Stimulated activated CD8-positive, alpha-beta memory T cell treated with anti-CD3 and anti-CD28 coated beads, Interleukin-12 subunit alpha, Interleukin-12 subunit beta, amount 100 ng/mL, for 24 hours (primary cell): Measurements from ENCODE around the gene ZBTB12.
"Not testable (repeated sequence)": the region's sequence is repeated elsewhere in the genome, so short reads cannot be mapped to it uniquely, and the experiment has no call there.

ENCODE experiments used
- DNase-seq: peaks from one replicate; pipeline ENCODE4 v3.0.0-alpha.2; 2020; ENCODE audit errors: extremely low read depth

ZBTB12 gene

DNA sequence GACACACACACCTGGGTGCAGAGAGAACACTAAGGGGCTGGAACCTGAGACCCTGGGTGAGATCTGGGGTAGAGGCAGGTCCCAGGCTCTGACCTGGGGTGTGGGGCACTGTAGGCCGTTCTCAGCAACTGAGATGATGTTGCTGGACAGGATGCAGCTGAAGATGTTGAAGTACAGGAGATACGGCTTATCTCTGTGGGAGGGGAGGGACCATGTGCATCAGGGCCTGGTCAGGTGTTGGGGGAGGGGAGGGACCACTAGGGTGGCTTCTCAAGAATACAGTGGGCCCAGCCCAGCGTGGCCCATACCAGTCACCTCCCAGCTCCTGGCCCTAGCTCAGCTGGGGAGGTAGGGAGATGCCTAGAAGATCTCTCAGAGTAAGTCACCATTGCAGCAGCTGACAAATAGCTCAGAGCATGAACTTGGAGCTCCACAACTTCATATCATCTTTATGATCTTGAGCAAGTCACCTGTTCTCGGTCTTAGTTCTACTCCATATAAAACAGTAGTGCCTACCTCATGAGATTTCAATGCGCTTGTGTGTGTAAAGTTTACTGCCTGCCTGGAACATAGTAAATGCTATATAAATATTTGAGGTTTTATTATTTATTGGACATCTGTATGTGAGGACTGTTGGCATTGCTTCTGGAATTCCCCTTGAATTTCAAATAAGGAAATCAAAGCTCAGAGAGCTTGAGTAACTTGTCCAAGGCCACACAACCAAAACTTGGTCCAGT lies 26.9 kb downstream of the ZBTB12 start:
- DNase-seq, result no peak

DNA sequence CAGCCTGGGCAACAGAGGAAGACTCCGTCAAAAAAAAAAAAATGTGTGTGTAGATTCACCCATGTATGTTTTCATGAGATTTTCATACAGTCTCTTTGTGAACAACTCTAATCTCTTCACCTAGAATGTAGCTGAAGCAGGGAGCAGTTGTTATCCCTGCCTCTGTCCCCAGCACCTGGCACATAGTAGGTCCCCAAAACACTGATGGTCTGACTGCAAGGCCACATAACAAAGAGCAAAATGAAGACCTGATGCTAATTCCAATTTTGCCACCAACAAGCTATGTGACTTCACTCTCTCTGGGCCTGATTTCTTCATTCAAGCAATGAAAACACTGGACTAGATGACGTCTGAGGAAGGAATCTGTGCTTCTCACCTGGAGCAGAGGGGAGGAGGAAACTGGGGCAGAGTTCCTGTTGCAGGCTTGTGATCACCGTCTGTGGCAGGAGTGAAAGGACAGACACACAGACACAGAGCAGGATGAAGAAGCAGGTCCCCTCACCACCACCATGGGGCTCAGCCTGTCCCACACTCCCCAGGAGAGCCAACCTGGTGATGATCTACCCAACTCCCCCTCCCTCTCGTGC lies 27.7 kb downstream of the ZBTB12 start:
- no peak for DNase-seq

DNA sequence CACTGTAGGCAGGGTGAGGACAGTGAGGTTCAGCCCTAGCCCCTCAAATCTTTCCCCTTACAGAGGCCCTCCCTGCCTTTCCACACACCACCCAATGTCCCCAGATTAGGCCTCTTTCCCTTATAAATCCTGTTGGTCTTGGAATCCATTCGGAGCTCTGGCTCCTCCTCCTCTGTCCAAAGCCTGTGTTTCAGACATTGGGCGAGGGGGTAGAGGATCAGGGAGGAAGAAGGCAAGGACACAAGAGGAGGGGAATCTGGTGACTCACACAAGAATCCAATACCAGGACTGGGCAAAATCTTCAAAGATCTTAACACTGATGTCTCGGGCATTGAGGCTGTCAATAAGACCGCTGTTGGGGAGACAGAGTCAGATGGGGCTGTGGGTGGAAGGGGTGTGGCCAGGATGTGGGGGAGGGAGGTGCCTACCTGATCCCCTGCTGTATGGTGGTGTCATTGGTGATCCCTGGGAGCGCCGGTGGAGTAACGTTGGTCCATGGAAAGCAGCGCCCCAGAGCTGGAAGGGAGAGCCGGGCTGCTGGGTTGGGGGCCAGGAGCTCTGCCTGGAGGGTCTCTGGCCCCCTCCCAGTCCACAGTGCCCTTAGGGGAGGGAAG lies 30.7 kb downstream of the ZBTB12 start:
- DNase-seq, result no peak

DNA sequence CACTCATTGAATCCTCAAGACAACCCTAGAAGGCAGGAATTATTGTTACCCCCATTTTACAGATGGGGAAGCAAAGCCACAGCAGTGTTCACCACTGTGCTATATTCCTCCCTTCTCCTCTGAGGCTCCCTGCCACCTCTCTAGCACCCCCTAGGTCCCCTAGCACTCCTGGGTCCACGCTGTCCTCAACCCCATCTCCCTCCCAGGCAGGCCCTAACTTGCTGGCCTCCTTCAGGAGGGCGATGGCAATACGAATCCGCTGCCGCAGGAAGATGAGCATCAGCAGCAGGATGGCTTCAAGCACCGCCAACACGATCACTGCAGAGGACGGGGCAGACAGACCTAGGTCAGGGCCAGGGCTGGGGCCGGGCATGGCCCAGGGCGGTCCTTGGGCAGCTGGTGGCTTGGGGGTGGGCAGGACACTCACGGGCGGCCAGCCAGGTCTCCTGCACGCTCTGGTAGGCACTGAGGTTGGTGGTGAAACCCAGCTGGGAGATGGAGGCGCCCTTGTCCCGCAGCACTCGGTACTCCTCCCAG lies 31.4 kb downstream of the ZBTB12 start:
- DNase-seq, result no peak

DNA sequence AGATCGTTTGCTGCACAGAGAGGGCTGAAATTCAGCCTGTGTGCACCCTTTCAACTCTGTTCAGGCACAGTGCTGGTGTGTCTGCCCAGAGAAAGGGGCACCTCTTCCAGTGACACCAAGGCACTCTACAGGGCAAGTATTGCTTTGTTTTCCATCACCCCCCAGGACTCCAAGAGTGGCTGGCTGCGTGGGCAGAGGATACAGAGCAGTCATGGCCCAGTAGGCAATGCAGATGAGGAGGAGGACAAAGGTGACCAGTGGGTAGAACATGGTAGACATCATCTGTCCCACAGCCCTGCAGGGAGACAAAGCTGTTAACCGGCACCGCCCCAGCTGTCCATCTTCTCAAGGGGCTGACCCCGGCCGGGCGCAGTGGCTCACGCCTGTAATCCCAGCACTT lies 32.5 kb downstream of the ZBTB12 start:
- no peak for DNase-seq

DNA sequence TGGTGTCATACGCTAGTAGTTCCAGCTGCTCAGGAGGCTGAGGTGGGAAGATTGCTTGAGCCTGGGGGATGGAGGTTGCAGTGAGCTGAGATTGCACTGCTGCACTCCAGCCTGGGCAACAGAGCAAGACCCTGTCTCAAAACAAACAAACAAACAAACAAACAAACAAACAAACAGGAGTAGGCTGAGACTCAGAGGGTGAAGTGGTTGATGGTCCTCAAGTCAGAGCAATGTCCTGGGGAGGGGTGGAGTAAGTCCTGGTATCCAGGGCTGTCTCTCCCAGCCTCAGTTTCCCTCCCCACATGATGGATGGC lies 33.3 kb downstream of the ZBTB12 start:
- not testable (repeated sequence) for DNase-seq

DNA sequence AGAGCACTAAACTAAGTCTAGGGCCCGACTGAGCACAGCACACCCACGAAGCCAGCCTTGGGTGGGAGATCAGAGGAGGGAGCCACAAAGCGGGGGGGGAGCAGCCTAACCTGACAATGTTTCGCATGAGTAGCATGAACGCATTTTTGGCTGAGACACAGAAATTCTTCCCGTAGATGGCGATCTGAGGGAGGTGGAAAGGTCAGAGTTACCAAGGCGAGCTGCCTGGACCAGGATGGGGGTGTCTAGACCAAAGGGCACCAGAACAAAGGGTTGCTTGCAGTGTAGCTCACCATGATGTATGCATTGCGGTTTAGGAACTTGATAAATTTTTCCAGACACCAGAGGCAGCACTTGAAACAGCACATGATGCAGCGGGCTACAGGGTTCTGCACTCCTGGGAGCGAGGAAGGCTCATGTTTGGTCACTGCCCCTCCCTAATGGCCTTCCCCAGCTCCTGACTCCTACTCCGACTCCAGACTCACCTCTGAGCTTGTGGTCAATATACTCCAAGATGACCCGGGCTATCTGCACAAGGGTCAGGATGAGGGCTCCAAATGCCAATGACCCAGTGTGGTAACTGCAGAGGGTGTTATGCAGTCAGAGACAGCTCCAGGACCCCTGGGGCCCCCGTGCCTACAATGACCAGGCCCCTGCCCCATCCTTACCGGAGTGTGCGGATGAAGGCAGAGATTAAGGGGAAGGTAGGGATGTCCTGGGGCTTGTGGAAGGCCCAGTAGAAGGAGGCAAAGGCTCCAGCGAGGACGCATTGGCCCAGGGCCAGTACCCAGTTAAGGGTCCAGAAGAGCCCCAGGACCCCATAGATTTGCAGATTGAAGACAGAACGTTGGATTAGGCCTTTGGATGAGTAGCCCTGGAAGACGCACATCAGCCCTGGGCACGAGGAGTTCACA lies 36.4 kb downstream of the ZBTB12 start:
- DNase-seq, result no peak

DNA sequence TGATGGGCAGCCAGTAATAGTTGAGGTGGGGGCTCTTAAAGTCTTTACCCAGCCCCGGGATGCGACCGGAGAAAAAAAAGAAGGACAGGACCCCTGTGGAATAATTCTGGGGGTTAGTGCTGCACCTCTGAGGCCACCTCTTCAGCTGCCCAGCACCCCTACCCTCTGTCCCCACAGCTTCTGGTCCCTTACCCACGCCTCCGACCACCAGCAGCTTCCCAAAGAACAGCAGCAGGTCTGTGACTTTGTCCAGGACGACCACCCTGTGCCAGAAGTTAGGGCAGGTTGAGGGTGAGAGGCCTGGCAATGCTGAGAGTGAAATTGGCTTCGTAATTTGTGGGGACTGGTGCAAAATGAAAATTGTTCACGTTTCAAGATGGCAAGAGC lies 37.1 kb downstream of the ZBTB12 start:
- DNase-seq, result no peak

DNA sequence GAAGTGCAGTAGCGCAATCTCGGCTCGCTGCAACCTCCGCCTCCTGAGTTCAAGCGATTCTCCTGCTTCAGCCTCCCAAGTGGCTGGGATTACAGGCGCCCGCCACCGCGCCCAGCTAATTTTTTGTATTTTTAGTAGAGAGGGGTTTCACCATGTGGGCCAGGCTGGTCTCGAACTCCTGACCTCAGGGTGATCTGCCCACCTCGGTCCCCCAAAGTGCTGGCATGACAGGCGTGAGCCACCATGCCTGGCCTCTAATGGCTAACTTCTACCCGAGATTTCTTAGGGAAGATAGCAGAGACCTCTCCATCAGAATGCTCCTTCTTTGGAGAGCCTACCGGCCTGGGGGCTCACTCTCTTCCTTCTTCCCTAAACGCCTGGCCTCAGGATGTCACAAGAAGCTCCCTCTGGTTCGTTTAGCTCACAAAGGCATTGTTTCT lies 37.7 kb downstream of the ZBTB12 start:
- DNase-seq, result not testable (repeated sequence)

DNA sequence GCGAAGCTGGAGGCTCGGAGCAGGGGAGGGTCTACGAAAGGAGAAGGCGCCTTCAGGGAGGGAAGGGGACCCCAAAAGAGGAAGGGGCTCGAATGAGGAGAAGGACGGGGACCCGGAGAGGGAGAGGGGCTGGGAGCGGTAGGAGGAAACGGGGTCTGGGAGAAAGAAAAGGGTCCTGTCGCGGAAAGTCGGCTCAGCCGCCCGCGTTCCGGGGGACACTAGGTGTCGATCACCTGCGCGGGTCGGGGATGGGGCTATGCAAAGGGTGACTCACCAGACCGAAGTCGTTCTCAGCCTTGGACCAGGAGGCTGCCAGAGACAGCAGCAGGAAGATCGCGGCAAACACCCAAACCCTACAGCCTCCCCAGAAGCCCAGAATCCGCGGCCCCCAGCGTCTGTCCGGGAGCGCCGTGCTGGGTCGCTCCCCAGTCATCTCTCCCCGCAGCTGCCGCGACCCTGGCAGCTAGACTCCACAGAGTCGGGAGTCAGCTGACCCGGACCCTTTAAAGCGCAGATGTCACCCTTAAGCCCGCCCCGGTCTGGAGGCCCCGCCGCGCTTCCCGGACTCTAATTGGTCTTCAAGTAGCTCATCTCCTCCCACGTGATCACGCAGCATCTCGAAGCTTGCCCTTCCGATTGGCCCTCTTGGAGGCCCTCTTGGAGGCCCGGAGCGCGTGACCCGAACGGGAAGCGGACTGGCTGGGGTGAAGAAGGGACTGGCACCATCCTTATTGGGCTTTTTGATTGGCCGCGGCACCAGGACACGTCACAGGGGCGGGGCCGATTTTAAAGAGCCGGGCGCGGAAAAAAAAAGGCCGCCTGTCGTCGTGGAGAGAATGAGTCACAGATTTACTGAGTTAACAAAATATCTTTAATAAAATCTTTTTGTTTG lies 39.3 kb downstream of the ZBTB12 start, which contains the start of gene NEU1:
Gene NEU1 (minus strand): TSS at position 478 of the 892 bp plus-strand sequence. CDS start 45 bp downstream, at position 433.
- DNase-seq, result peak; percentile 98

DNA sequence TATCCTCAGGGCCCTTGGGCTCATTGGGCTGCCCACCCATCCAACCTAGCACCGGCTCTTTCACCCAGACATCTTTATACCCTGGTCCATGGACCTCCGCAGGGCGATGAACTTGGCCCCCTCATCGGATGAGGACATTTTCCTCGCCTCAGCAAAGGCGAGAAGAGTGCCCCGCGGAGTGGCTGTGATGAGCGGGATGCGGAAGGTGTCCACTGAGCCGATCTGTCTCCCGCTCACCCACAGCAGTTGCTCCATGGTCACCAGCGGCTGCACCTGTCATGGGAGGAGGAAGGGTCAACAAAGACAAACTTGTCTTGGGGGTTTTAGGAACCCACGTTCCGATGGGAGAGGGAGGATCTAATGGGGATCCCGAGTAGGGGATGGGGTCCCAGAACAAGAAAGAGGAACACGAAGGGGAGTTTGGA lies 40.0 kb downstream of the ZBTB12 start:
- DNase-seq, result no peak

DNA sequence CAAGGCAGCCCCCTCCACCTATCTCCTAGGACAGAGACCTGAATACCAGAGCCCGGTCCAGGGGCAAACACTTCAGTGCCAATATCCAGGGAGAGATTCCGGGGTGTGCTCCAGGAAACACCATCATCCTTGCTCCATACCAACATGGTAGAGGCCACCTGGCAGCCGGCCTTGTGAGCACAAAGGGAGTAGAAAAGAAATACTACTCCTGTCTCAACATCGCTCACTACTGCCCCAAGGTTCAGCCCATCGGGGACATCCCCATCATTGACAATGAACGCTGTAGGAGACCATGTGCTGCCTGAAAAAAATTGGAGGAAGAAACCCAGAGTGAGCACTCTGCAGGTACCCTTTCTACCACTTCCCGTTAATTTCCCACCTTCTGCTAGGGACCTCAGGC lies 40.7 kb downstream of the ZBTB12 start:
- DNase-seq, result no peak

DNA sequence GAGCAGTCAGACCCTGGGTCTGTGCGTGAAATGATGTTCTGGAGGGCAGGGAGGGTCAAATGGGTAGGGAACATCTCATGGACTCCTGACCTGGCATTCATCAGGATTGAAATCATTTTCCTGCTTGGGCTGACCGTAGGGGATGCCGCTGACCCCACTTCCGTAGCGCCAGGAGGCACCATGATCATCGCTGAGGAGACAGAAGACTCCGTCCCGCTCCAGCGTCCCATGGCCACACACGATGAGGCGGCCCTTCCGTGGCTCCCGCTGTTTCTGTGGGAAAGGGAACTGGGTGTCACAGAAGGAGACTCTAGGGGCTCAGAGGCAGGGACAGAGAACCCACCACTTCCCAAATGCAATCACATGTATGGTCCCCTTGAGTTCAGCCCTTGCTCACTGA lies 41.5 kb downstream of the ZBTB12 start:
- DNase-seq, result no peak

DNA sequence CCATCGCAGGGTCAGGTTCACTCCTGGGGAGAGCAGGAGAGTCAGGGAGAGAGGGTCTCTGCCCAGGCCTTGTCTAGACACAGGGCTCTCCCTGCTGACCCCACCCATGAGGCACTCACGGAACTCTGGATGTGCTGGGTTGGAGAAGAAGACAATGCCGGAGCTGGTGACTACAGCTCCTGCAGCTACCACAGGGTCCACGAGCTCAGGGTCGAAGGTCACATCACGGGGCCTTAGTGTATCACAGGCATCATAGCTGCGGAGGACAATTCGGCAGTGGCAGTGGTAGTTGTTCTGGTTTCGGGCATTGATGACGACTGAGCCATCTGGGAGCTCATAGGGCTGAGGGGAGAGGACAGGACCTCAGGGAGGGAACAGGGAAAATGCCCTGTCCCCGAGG lies 42.0 kb downstream of the ZBTB12 start:
- DNase-seq, result no peak

DNA sequence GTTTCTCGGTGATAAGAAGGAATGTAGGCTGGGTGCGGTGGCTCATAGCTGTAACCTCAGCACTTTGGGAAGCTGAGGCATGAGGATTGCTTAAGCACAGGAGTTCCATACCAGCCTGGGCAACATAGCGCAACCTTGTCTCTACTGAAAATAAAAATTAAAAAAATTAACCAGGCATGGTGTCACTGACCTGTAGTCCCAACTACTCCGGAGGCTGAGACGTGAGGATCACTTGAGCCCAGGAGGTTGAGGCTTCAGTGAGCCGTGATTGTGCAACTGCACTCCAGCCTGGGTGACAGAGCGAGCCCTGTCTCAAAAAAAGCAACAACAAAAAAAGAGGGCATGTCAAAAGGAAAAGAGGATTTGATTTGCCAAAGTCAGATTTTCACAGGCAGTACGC lies 43.2 kb downstream of the ZBTB12 start:
- DNase-seq, result no peak

DNA sequence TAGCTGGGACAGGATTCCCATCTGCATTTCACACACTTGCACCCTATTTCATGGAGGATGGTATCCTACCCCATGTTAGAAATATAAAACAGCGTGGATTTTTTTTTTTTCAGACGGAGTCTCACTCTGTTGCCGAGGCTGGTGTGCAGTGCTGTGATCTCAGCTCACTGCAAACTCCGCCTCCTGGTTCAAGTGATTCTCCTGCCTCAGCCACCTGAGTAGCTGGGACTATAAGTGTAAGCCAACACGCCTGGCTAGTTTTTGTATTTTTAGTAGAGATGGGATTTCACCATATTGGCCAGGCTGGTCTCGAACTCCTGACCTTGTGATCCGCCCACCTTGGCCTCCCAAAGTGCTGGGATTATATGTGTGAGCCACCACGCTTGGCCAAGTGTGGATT lies 44.1 kb downstream of the ZBTB12 start:
- DNase-seq, result not testable (repeated sequence)

DNA sequence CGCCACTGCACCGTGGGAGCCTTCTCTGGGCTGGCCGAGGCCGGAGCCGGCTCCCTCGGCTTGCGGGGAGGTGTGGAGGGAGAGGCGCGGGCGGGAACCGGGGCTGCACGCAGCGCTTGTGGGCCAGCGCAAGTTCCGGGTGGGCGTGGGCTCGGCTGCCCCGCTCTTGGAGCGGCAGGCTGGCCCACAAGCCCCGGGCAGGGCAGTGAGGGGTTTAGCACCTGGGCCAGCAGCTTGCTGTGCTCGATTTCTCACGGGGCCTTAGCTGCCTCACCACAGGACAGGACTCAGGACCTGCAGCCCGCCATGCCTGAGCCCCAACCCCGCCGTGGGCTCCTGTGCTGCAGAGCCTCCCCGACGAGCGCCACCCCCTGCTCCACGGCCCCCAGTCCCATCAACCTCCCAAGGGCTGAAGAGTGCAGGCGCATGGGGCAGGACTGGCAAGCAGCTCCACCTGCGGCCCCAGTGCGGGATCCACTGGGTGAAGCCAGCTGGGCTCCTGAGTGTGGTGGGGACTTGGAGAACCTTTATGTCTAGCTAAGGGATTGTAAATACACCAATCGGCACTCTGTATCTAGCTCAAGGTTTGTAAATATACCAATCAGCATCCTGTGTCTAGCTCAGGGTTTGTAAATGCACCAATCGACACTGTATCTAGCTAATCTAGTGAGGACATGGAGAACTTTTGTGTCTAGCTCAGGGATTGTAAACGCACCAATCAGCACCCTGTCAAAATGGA lies 49.7 kb downstream of the ZBTB12 start:
- DNase-seq, result not testable (repeated sequence)

DNA sequence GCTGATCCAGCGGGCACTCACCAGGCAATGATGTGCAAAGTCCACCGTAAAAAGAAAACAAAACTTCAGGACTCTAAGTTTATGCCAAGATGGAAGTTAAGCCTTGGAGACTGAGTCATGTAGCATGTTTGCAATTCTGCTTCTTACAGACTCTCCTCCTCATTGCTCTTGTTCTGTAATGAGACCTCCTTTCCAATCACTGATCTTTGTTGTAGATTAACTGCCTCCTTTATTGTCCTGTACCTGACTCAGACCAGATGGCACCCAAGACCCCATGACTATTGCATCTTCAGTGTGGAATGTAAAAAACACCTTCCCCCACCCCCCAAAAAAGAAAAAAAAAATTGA lies 50.4 kb downstream of the ZBTB12 start:
- DNase-seq, result no peak

DNA sequence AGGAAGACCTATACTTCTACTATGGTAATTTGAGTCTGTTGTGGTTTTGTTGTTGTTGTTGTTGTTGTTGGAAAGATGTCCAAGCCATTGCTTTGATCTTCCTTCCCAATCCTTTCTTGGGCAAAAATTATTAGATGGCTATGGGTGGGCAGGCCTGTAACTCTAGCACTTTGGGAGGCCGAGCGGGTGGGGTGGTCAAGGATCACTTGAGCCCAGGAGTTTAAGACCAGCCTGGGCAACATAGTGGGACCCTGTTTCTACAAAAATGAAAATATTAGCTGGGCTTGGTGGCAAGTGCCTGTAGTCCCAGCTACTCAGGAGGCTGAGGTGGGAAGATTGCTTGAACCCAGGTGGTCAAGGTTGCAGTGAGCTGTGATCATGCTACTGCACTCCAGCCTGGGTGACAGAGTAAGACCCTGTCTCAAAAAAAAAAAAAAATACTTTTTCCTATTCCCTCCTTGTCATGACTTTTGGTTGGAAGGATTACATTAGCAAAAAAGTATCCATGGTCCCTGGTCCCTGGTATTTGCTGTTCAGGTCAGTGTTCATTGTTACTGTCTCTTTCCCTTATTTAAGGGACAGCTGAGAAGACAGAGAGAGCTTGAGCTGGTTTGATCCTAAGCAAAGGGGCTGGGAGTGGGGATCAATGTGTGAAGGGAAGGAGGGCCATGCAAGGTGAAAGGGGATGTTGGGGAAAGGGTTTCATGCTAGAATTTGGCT lies 51.0 kb downstream of the ZBTB12 start:
- no peak for DNase-seq
